ENCODE data around the gene ENOPH1. TPM values are rescaled to one million over a fixed set of nuclear protein-coding genes. Genes with fewer than 3 reads are reported as not detected.
A peak's percentile ranks its signal among the peaks of the same experiment; 100 is the strongest.

Gene ENOPH1
- total RNA-seq, 1 experiment from 2014 or later, result 36.0 TPM

DNA sequence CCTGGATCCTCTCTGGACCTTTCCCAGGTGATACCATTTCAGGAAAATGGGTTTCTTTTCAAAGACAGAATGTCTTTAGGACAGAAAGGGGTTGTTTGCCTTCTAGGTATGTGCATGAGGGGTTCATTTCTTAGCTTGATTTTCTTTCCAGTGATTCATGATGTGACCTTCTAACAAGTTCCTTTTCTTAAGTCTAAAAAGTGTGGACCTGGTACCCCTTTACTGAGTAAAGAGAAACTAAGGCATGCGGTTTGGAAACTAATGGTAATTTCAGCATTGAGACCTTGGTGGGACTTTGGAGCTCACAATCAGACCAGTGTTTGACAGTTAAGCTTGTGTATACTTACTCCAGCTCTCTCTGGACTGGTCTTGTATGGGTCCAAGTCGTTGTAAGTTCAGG lies 8.7 kb downstream of the ENOPH1 start:
- TF ChIP-seq, protein P1, sequence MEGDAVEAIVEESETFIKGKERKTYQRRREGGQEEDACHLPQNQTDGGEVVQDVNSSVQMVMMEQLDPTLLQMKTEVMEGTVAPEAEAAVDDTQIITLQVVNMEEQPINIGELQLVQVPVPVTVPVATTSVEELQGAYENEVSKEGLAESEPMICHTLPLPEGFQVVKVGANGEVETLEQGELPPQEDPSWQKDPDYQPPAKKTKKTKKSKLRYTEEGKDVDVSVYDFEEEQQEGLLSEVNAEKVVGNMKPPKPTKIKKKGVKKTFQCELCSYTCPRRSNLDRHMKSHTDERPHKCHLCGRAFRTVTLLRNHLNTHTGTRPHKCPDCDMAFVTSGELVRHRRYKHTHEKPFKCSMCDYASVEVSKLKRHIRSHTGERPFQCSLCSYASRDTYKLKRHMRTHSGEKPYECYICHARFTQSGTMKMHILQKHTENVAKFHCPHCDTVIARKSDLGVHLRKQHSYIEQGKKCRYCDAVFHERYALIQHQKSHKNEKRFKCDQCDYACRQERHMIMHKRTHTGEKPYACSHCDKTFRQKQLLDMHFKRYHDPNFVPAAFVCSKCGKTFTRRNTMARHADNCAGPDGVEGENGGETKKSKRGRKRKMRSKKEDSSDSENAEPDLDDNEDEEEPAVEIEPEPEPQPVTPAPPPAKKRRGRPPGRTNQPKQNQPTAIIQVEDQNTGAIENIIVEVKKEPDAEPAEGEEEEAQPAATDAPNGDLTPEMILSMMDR (IDR thresholded peaks at IDR 0.05; ENCODE audit: unreplicated experiment), result no peak
- BruUV-seq (replicated peaks), result no TSS peak
- Mint-ChIP-seq H3K27me3 (ENCODE audit: insufficient read depth, unreplicated experiment) (no peaks in the 10 kb centered on the region), H3K36me3 (ENCODE audit: insufficient read depth, unreplicated experiment) (peaks cover 29% of the 10 kb centered on the region), H3K4me1 (ENCODE audit: insufficient read depth, unreplicated experiment) (peaks cover 33% of the 10 kb centered on the region), H3K4me3 (ENCODE audit: unreplicated experiment) (no peak overlapping the region), H3K9me3 (ENCODE audit: unreplicated experiment) (no peaks in the 10 kb centered on the region), H3K27ac (ENCODE audit: low read depth, unreplicated experiment) (no peak overlapping the region)
- no peak for DNase-seq (ENCODE audit: unreplicated experiment)
- intact Hi-C loops (cut with micrococcal nuclease), result no loop called here
- POLR2A ChIA-PET, result interaction anchor here (1.0 to 5.8 kb wide), 5 partner anchors 10 to 67 kb away, joined by 3 to 91 read pairs (median 6); partner anchors contain the start of genes ENOPH1, HNRNPD and HNRNPDL
- CTCF ChIA-PET, result interaction anchor here (0.6 to 0.9 kb wide), 3 partner anchors 14 to 61 kb away, joined by 3 to 5 read pairs (median 4); no protein-coding TSS in a partner anchor

DNA sequence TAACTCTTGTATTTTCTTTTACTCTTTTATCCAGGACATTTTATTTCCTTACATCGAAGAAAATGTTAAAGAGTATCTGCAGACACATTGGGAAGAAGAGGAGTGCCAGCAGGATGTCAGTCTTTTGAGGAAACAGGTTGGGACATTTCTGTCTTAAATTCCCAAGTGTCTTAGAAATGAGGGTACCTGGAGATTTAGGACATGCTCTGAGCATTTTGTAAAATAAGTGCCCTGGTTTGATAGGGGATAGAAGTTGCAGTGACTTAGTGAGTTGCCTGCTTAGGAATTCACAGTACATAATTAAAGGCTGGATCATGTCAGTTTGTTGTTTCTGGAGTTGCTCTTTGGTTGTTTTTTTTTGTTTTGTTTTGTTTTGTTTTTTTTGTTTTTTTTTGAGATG lies 17.5 kb downstream of the ENOPH1 start:
- TF ChIP-seq, protein P1 (IDR thresholded peaks at IDR 0.05; ENCODE audit: unreplicated experiment), result no peak
- ChIA-PET CTCF (interaction anchor here (0.7 kb wide), 1 partner anchor 72 kb away, joined by 3 read pairs; no protein-coding TSS in a partner anchor), POLR2A (interaction anchor here (0.5 kb wide), 1 partner anchor 16 kb away, joined by 5 read pairs; no protein-coding TSS in a partner anchor)
- intact Hi-C loops (cut with micrococcal nuclease), result no loop called here
- BruUV-seq (replicated peaks), result no TSS peak
- Mint-ChIP-seq H3K4me3 (ENCODE audit: unreplicated experiment) (no peak overlapping the region), H3K27ac (ENCODE audit: low read depth, unreplicated experiment) (no peak overlapping the region), H3K27me3 (ENCODE audit: insufficient read depth, unreplicated experiment) (no peaks in the 10 kb centered on the region), H3K36me3 (ENCODE audit: insufficient read depth, unreplicated experiment) (peaks cover 46% of the 10 kb centered on the region), H3K4me1 (ENCODE audit: insufficient read depth, unreplicated experiment) (no peaks in the 10 kb centered on the region), H3K9me3 (ENCODE audit: unreplicated experiment) (no peaks in the 10 kb centered on the region)
- DNase-seq (ENCODE audit: unreplicated experiment), result no peak

DNA sequence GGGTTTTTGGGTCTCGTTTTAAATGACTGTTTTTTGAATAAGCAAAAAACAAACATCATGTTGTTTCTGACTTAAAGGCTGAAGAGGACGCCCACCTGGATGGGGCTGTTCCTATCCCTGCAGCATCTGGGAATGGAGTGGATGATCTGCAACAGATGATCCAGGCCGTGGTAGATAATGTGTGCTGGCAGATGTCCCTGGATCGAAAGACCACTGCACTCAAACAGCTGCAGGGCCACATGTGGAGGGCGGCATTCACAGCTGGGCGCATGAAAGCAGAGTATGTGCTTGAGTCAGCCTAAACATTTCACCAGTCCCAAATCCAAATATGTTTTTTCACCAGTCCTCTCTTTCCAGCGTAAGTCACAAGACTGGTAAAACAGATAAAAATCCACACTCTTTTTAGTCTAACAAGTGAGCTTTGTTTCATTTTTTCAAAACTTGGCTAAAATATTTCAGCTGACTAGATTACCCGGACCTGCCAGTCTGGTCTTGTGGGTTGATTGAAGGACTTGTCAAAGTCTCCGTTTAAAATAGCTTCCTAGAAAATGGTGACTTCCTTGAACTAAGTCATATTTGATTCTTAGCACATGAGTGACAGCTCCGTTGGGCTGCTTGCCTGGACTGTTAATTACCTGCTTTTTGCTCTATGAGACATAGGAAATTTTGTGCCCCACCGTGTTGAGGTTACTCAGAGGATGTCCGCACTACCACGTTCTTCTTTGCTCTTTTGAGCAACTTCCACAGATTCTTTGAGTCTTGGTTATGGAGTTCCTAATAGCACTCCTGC lies 20.8 kb downstream of the ENOPH1 start:
- TF ChIP-seq, protein P1 (IDR thresholded peaks at IDR 0.05; ENCODE audit: unreplicated experiment), result no peak
- no peak overlapping the region for H3K4me3 Mint-ChIP-seq (ENCODE audit: unreplicated experiment)

DNA sequence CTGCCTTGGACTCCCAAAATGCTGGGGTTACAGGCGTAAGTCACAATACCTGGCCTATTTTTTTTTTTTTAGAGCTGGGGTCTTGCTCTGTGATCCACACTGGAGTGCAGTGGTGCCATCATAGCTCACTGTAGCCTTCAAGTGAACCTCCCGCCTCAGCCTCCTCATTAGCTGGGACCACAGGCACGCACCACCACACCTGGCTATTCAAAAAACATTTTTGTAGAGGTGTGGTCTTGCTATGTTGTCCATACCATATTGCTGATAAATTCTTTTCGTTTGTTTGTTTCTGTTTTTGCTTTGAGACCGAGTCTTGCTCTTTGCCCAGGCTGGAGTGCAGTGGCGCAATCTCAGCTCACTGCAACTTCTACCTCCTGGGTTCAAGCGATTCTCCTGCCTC lies 21.6 kb downstream of the ENOPH1 start:
- POLR2A ChIA-PET, result no interaction called here
- intact Hi-C loops (cut with micrococcal nuclease), result no loop called here
- Mint-ChIP-seq H3K4me1 (ENCODE audit: insufficient read depth, unreplicated experiment) (no peaks in the 10 kb centered on the region), H3K27me3 (ENCODE audit: insufficient read depth, unreplicated experiment) (no peaks in the 10 kb centered on the region), H3K36me3 (ENCODE audit: insufficient read depth, unreplicated experiment) (peaks cover 63% of the 10 kb centered on the region), H3K9me3 (ENCODE audit: unreplicated experiment) (no peaks in the 10 kb centered on the region), H3K4me3 (ENCODE audit: unreplicated experiment) (no peak overlapping the region), H3K27ac (ENCODE audit: low read depth, unreplicated experiment) (peak overlapping the region; percentile 7)
- BruUV-seq (replicated peaks), result no TSS peak
- no peak for DNase-seq (ENCODE audit: unreplicated experiment)
- TF ChIP-seq, protein P1 (IDR thresholded peaks at IDR 0.05; ENCODE audit: unreplicated experiment), result no peak
- CTCF ChIA-PET, result interaction anchor here (0.5 to 1.5 kb wide), 3 partner anchors 10 to 808 kb away, joined by 3 to 8 read pairs (median 4); no protein-coding TSS in a partner anchor

More for the DNA sequence above, 20.8 kb downstream of the ENOPH1 start:
- CTCF ChIA-PET, result interaction anchor here (1.0 kb wide), 1 partner anchor 809 kb away, joined by 4 read pairs; no protein-coding TSS in a partner anchor
- no peaks in the 10 kb centered on the region for H3K27me3 Mint-ChIP-seq (ENCODE audit: insufficient read depth, unreplicated experiment)
- H3K36me3 Mint-ChIP-seq (ENCODE audit: insufficient read depth, unreplicated experiment), result peaks cover 54% of the 10 kb centered on the region
- H3K9me3 Mint-ChIP-seq (ENCODE audit: unreplicated experiment), result no peaks in the 10 kb centered on the region
- no TSS peak for BruUV-seq (replicated peaks)
- DNase-seq (ENCODE audit: unreplicated experiment), result no peak
- H3K4me1 Mint-ChIP-seq (ENCODE audit: insufficient read depth, unreplicated experiment), result no peaks in the 10 kb centered on the region
- intact Hi-C loops (cut with micrococcal nuclease), result no loop called here
- POLR2A ChIA-PET, result interaction anchor here (0.8 kb wide), 1 partner anchor 13 kb away, joined by 3 read pairs; no protein-coding TSS in a partner anchor
- peak overlapping the region; percentile 7 for H3K27ac Mint-ChIP-seq (ENCODE audit: low read depth, unreplicated experiment)

Measured in MCF 10A (cell line).